GM18508 (cell line): ENCODE data around the gene HDAC4.

Experiments
- ATAC-seq: cut with Tn5 transposase; IDR thresholded peaks from one replicate; pipeline ENCODE4 v1.9.1; 2021; ENCODE audit warnings: moderate number of reproducible peaks; ENCODE audit not compliant: insufficient read depth, unreplicated experiment

Gene HDAC4

DNA sequence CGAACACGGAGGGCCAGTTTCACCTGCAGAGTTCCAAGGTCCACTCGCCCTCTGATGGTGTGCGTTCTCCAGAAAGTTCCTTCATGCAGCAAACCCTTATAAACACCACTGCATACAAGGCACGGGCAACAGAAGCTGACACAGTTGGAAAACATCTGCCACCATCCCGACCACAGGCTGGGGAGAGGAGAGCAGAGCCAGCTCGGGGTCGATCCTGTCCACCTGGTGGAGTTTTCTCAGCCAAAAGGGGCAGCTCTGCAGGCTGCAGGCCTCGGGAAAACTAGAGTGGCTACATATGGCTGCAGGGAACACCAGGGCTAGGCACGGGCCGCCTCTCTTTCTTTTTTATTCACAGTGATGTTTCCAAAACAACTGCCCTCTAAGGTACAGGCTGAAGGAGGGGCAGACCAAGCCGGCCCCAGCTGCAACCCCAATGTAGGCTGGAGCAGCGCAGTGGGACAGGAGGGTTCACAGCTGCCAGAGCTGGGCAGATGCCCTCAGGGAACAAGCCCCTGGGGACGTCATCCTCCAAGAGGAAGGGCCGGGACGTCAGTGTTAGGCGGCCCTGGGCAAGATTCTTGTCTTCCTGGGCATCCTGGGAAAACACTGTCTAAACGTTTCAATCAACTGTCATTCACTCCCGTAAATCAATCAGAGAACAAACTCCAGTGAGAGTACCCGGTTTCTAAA is 278.3 kb downstream of the HDAC4 start:
- ATAC-seq = no peak

DNA sequence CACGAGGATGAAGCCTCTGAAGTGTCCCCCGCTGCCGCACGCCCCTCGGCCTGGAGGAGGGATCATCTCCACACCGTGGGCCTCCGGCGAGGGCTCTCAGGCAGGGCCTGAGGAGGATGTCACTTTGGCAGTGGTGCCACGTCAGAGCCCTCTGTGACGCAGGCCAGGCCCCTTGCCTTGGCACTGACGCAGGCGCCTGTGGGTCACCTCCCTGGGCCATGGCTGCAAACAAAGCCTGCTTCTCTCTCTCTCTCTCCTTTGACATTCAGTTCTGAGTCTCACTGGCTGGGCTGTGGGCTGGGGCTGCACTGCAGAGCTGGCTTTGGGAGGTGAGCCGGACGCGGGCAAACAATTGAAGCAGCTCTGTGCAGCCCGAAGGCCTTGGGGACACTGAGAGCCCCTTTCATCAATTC is 279.2 kb downstream of the HDAC4 start:
- no peak for ATAC-seq

DNA sequence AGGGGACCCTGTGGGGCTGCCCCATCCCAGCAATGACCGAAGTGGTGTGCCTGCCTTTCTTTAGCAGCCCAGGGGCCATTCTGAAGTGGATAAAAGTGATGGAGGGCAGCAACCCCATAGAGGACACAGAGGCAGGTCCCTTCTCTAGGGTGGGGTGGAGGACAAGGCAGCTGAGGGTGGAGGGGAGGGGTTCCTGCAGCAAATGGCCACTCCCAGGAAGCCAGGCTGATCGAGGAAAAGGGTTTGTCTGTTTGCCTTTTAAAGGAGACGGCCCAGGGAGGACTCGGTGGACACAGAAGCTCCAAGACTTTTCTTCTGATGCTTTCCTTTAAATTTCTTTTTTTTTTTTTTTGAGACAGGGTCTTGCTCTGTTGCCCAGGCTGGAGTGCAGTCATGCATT is 280.2 kb downstream of the HDAC4 start:
- ATAC-seq = no peak

DNA sequence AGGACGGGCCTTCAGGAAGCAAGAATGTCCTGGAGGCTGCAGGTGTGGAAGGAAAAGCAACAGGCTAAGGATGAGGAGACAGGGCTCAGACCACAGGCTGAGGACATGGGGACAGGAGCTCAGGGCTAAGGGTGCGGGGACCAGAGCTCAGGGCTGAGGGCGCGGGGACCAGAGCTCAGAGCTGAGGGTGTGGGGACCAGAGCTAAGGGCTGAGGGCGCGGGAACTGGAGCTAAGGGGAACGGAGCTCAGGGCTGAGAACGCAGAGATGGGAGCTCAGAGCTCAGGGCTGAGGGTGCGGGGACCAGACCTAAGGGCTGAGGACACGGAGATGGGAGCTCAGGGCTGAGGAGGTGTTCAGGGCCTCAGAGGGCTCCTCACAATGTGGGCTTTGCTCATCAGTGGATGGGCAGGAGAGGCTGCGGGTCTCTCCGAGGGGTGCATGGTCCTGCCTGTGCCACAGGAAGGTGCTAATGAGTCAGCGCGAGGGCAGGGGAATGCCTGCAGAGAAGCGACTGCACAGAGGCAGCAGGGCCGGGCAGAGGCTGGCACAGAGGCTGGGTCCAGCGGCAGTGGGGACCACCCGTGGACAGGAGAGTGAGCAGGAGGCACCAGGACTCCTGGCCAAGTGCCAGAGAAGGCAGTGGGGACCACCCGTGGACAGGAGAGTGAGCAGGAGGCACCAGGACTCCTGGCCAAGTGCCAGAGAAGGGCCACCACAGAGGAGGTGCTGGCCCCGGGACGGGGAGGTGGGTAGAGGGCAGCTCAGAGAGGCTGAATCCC is 281.3 kb downstream of the HDAC4 start:
- ATAC-seq = no peak

DNA sequence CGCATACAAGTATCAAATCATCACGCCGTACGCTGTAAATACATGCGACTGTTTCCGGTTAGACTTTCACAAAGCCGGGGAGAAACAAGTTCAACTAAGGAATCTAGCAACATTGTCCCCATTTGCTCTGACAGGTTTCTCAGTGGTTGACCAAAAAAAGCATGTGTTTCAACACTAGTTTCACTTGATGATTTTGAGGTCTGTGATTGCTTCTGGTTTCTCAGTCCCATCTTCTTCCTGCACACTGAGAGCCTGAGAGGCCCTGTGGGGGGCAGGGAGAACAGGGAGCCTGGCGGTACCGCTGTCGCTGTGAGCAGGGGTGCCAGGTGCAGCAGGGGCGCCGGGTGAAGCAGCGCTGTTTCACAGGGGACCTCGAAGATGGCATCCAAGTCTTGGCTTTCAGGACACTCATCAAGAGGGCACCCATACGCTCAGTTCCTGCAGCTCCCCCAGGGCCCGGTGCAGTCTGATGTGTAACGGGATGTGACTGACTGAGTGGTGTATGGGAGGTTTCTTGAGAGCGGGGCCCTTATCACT is 282.1 kb downstream of the HDAC4 start:
- ATAC-seq = no peak

DNA sequence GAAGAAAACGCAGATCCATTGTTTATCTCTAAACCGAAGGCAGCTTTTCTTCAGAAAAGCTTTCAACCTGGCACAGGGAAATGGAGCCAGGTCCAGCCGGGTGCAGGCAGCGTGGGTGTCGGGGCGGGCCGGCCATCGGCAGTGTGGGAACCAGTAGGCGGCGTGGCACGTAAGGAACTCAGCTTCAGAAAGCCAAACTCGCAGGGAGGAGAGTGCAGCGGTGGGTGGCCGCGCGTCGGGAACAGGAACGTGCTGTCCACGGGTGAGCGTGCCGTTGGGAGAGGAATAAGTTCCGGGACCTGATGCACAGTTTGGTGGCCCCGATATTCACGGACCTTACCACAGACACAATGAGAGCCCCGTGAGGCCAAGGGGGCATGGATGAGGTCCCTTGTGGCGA is 282.6 kb downstream of the HDAC4 start:
- ATAC-seq = no peak

DNA sequence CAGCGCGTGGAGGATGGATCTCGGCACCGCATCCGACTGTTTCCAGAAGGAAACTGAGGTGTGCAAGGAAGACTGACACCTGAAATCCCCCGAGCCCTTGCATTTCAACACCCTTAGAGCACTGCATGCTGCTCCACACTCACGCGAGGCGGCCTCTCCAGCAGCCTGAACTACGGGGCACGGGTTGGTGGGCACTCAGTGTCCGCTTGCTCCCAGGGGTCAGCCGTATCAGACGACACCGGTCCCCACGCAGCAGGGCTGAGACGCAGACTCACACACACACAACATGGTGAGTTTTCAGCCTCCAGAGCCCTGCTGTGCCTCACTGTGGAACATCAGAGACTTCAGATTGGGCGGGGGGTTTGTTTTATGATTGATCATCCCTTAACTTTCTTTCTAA is 283.0 kb downstream of the HDAC4 start:
- ATAC-seq = no peak

DNA sequence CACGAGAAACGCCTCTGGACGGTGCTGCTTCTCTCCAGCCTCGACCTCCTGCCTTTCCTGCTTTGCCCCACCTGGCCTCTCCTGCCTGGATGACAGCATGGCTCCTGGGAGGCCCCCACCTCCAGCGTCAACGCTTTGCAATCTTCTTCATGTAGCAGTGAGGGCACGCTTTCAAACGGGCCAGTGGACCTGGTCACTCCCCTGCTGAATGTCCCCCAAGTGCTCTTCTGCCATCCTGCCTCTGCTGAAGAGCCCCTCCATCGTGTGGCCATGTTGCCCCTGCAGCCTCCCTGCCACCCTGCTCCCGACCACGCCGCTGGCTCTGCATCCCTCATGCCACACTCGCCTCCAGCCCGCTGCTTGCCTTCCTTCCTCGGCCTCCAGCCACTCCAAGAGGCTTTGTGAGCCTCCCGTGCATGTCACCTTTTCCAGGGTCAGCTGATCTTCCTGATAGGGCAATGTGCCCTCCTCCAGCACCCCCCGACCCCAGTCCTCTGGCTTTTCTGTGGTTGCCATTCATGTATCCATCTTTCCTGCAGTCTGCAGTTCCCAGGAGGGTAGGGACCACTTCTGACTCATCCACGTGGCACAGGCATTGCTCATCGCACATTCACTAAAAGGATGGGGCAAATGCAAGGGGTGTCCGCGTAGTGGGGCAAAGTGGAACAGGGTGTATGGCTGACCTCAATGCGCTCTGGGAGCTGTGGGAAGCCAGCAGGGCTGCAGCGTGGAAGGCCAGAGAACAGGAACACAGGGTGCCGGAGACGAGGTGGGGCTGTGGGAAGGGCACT is 284.2 kb downstream of the HDAC4 start:
- ATAC-seq = no peak

DNA sequence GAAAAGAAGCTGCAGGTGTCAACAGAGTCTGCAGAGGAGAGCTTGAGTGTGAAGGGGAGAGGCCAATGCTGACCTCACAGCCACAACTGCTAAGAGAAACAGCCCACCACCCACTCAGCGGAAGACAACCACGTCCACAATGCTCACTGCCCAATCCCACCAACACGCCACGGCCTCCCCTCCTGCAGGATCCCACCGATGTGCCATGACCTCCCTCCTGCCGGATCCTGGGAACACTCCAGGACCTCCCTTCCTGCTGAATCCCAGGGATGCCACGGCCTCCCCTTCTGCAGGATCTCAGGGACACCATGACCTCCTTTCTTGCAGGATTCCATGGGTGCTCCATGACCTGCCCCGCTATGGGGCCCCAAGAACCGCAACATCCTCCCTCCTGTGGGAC is 285.2 kb downstream of the HDAC4 start:
- no peak for ATAC-seq

DNA sequence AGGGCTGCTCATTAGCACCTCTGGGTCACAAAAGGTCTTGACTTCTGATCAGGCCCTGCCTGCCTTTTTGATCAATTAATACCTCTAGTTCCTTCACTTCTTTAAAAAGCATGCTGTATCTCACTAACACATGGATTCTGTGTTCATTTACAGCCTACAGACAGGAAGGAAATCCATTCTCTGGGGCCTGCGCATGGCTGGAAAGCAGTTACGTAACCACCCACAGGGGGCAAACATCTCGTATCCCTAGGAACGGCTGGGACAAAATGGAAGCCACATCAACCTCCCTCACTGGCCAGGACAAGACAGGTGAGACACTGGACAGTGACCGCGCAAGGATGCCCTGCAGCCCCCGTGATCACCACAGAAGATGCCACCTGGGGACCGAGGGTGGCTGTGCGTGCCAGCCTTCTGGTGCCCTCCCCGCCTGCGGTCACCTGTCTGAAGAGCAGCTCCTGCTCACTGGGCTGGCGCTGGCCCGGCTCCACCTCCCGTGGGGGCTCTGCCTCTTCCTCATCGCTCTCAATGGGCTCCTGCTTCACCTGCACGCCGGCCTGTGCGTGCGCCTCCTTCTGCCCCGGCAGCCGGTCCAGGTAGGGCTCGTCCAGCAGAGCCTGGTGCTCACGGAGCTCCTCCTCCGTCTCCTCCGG is 286.1 kb downstream of the HDAC4 start:
- ATAC-seq = no peak

DNA sequence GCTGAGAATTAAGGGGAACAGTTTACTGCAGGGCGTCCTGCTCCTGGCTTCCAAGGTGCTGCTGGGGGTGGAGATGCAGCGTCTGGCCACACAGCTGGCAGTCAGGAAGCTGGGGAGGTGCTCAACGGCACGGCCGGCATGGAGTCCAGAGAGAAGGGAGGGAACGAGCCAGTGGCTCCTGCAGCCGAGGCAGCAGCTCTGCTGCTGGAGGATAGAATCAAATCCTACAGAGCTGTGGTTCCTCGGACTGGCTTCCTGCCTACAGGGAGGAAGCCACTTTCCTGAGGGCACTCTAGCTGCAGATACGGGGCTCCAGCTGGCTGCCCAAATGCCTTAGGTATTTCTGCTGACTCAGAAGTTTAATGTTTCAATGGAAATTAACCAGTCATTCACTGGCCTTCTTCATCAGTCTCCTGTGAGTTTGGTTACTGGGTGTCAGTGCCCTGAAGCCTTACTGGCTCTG is 286.7 kb downstream of the HDAC4 start:
- no peak for ATAC-seq

DNA sequence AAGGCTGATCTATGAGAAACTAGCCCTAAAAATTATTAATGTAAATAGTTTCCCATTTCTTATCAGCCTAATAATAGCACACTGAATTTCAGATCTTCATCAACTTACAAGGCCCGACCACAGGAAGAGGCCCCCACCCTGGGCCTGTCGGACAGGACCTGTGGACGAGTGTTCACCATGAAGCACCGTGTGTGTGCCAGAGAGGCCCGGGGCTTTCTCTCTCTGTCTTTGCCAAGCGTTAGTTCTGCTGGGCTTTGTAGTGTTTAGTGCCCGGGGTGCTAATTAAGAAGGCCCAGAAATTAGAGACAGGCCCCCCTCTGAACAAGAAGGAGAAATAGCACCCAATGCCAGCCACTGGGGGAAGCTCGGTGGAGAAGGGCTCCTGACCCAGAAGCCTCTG is 287.2 kb downstream of the HDAC4 start:
- no peak for ATAC-seq

DNA sequence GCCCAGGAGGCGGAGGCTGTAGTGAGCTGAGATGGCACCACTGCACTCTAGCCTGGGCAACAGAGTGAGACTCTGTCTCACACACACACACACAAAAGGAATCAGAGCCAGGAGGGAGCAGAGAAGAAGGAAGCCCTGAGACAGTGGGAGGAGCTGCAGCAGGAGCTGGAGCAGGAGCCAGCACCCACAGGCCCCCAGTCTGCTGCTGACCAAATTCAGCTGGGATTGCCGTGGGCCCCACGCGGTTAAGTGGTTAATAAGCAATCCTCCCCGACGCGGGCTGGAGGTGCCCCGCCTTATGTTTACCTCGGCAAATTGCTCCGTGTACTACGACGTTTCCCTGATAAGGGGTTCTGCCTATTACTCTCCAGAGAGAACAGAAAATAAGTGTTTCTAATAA is 287.6 kb downstream of the HDAC4 start:
- ATAC-seq = no peak

DNA sequence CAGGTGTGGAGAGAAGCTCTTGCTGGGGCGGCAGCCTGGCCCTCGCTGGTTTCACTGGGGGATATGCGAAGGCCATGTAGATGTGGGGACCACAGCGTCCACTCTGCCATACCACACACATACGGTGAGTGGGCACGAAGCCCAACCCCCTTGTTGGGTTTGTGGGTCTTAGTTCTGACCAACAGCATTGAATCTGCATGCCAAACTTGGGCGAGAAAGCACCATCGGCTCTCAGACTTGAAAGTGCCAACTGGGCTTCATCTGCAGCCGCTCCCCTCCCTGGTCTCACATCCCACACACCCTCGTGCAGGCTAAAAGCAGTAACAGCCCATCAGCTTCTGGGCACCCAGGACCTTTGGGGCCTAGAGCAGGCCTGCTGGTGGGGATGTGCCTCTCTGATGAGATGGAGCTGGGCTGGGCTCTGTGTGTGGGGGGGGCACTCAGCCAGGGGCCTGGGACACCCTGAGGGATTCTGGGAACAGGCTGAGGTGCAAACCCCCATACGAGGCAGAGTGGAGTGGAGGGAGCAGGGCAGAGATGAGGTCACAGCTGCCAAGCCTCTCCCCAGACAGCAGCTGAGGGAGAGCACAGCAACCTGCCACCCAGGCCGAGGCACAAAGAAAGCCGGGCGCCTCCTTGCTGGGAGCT is 288.6 kb downstream of the HDAC4 start:
- ATAC-seq = no peak

DNA sequence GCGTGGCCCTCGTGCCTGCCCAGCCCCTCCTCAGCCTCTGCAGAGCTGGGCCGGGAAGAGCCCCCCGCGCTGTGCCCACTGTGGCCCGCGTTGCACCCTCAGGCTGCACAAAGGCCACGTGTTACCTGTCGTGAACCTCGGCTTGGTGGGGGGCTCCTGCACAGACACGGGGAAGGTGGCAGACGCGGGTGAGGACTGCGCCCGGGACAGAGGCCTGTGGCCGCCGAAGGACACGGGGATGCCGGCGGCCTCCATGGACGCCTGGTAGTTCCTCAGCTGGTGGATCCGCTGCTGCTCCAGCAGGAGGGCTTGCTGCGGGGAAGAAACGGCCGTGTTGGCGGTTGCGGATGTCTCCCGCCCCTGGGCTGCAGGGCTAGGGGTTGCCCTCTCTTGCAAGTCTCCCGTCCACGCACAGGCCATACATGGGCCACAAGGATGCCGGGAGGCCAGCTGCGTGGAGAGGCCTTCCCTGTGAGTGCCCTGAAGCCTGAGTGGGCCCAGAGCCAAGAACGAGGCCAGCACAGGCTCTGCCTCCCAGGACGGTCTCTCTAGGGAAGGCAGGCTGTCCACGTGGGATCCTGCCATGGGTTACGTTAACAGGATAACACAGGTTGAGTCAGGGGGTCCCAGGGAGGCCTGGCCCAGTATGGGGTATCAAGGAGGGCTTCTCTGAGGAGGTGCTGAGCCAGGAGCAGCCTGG is 289.3 kb downstream of the HDAC4 start:
- no peak for ATAC-seq

DNA sequence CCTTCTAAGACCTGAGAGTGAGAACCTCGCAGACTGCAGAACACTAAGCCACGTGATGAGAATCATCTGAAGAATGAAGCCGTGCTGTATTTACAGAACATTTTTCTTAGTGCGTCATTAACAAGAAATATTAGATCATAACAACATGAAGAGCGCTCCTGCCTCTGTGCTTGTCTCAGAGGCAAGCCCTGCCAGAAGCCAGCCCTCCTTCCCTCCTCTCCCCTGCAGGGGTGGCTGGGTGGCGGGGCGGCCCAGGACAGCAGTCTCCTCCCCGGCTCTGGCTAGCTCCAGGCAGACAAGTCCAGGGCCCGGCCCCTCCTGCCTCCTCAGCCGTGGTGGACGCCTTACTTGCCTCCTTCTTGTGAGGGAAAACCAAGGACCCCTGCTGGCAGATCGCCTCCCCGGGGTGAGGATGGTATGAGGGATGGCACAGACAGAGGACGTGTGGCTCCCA is 290.2 kb downstream of the HDAC4 start:
- ATAC-seq = no peak

DNA sequence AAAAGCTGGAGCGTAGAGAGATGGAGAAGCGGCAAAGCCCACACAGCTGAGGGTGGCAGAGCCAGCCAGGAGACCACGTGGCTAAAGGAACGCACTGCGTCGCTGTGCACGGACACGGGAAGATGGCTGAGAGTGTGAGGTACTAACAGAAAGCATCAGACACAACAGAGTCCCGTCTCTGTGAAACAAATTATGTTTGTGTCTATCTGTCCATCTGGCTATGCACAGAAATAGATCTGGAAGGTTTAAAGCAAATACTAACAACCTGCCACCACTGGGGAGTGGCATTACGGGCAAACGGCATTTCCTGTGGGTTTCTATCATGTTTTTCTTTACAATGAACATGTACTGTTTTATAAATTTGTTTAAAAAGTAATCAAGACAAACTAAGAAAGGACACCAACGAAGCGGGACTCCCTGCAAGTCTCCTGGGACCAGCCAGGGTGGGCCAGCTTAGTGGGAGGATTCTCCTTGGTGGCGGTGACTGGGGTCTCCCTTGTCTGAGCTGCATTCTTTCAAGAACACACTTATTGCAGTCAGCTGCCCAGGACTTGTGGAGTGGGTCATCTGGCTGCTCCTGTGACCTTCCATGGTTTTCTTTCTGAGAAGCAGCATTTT is 290.8 kb downstream of the HDAC4 start:
- ATAC-seq = no peak

DNA sequence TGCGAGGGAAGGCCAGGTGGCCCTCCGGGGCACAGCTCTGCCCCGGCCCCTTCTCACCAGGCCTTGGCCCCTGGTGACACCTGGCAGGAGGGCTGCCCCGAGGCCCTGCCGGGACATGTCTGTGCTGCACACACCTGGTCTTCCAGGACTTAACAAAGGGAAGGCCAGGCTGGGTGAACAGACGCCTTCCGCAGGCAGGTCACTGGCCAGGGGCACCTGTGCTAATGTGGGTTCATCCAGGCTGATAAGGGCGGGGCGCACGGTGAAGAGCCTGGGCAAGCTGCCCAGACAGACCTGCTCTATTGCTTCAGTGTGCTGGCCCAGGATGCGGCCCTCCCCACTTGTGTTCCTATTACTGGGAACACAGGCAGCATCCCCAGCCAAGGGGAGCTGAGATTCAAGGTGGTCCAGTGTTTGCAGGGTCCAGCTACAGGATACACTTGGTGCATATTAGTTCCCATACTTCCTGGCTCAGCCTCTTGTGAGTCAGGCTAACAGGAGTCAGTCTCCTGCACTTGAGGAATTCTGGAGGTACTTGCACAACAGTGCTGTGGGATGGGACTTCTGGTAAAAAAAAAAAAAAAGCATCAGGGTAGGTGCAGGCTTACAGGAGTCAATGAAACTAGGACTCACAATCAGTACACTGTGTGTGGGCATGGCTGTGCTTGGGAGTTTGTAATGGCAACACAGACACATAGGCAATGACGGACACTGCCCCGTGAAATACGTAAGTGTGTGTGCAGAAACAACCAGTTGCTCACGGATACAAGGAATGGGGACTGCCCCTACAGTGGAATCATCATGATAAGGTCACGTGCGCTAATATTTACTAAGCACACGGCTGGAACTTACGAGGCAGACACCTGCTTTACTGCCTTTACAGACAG is 291.5 kb downstream of the HDAC4 start:
- no peak for ATAC-seq
